HG03565 (cell line): Measurements from ENCODE around the gene UBE2J2.
A peak's percentile ranks its signal among the peaks of the same experiment; 100 is the strongest.
"Not testable (repeated sequence)": the region's sequence is repeated elsewhere in the genome, so short reads cannot be mapped to it uniquely, and the experiment has no call there.

Experiments used
- ATAC-seq: cut with Tn5 transposase; IDR thresholded peaks from one replicate; pipeline ENCODE4 v1.9.1; 2021; ENCODE audit warnings: mild to moderate bottlenecking, moderate library complexity; ENCODE audit not compliant: unreplicated experiment

The UBE2J2 gene

DNA sequence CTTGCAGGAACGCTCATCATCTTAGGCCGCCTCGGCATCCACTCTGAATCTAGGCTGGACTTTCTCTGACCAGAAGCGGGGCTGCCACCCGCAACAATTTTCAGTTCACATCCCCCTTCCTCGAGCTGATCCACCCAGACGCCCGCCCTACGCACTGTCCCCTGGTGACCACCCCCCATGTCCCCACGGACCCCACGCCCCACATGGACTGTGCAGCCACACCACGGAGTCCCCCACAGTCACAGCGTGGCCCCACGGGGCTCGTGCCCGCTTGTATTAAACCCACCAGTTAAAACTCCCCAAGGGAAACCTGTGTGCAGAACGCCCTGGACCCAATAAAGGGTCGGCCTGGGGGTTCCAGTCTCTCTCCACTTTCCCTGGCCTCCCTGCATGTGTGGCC lies 14.1 kb downstream of the UBE2J2 start:
- ATAC-seq = no peak

- no peak for ATAC-seq
Observed at GRCh38 chr1:1259119-1259488, 14.6 kb downstream of the UBE2J2 start.

- ATAC-seq = no peak
Observed at GRCh38 chr1:1256956-1257871, 16.4 kb downstream of the UBE2J2 start.

DNA sequence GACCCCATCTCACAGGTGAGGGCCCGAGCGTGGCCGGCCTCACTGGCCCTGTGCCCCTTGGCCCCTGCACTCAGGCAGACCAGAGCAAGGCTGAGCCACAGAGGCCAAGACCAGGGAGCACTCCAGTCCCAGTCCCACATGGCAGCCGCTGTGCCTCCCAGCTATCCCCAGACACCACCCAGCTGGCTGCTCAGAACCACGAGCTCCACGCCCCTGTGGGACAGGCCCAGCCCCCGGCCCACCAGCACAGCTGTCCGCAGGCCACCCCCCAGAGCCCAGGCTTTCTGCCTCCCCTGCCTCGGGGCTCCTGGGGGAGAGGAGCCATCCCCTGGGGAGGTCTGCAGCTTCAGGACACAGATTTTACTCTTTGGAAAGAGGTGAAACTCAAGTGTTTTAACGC lies 18.0 kb downstream of the UBE2J2 start:
- ATAC-seq = no peak

GRCh38 chr1:1255078-1255477 lies 18.6 kb downstream of the UBE2J2 start:
- ATAC-seq = no peak

DNA sequence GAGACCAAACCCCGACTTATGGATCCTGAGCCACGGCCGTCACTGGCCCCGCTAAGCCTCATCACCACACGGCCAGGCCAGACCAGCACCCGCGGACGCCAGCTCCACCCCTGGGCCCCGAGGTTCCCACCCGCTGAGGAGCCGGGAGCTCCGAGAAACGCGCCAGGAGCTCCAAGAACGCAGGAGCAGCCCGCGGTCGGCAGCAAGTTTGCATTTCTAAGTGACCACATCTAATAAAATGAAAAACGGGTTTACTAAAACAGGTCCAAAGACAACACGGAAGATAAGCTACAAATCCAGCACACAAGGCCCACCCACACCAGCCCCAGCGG lies 19.0 kb downstream of the UBE2J2 start:
- no peak for ATAC-seq

DNA sequence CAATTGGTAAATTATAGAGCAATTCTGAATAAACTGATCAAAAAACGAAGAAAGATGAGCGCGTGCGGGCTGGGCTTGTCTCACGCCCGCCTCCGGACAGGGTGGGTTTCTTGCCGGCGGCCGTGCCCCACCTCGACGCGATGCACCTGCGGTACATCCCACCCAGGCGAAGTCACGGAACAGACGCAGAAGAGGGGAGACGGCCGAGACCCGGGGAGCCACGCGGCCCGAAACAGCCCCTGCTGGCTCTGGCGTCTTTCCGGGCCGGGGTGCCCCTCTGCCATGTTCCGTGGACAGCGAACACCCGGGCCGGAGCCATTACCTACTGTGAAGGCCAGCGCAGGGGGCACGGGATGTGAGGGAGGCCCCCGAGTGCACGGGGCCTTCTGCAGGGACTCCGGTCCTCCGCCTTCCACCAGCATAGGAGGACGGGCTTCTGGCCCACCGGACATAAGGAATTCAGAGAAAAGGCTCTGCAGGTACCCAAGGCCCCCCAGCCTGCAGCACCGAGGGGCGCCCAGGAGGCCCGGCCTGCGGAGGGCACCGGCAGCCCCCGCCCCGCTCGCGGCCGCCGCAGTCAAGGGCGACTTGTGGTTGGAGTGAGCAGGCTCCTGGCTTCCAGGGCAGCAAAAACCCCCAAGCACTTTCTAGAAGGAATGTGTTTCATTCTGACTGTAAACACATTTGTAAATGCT lies 19.5 kb downstream of the UBE2J2 start:
- ATAC-seq = no peak

- no peak for ATAC-seq
Observed at GRCh38 chr1:1253314-1253713, 20.3 kb downstream of the UBE2J2 start.

GRCh38 chr1:1250786-1251284 lies 22.8 kb downstream of the UBE2J2 start:
- ATAC-seq = peak; percentile 62

DNA sequence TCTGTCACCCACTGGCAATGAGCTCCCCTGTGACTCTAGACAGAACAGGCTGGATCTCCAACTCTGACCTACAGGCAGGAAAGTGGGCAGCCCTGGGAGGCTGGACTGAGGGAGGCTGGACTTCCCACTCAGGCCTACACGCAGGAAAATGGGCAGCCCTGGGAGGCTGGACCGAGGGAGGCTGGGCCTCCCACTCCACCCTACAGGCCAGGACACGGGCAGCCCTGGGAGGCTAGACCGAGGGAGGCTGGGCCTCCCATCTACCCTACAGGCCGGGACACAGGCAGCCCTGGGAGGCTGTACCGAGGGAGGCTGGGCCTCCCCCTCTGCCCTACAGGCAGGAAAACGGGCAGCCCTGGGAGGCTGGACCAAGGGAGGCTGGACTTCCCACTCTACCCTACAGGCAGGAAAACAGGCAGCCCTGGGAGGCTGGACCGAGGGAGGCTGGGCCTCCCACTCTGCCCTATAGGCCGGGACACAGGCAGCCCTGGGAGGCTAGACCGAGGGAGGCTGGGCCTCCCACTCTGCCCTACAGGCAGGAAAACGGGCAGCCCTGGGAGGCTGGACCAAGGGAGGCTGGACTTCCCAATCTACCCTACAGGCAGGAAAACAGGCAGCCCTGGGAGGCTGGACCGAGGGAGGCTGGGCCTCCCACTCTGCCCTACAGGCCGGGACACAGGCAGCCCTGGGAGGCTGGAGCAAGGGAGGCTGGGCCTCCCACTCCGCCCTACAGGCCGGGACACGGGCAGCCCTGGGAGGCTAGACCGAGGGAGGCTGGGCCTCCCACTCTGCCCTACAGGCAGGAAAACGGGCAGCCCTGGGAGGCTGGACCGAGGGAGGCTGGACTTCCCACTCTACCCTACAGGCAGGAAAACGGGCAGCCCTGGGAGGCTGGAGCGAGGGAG lies 25.4 kb downstream of the UBE2J2 start:
- ATAC-seq = not testable (repeated sequence)

DNA sequence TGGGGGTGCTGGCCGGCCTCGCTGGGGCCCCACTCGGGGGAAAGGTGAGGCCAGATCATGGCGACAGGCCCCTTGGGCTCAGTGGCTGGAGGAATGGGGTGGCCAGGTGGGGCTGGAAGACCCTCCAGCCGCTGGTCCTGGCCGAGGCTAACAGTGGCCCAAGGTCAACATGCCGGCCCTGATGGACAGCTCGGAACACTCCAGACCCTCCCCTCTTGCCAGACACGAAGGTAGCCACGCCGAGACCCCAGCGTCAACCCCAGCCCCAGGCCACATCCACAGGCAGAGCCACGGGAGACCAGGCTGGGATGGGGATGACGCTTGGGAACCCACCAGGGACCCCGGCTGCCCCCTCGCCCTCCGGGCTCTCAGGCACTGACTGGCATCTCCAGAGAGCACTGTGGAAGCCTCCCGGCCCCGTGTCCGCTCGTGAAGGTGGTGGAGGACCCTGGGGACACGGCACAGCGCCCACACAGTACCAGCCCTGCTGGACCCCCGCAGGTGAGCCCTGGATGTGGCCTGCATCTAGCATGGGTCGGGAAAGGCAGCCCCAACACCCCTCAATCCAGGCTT lies 26.2 kb downstream of the UBE2J2 start:
- no peak for ATAC-seq

- ATAC-seq = no peak
Observed at GRCh38 chr1:1246577-1247340, 26.9 kb downstream of the UBE2J2 start, which contains the start of gene C1QTNF12. Gene C1QTNF12 (minus strand): TSS chr1:1246722. CDS start chr1:1246690, 32 bp downstream.

GRCh38 chr1:1245817-1246576 lies 27.7 kb downstream of the UBE2J2 start:
- no peak for ATAC-seq

- ATAC-seq = no peak
Observed at GRCh38 chr1:1245178-1245816, 28.4 kb downstream of the UBE2J2 start.

- no peak for ATAC-seq
Observed at GRCh38 chr1:1244192-1244811, 29.4 kb downstream of the UBE2J2 start.

DNA sequence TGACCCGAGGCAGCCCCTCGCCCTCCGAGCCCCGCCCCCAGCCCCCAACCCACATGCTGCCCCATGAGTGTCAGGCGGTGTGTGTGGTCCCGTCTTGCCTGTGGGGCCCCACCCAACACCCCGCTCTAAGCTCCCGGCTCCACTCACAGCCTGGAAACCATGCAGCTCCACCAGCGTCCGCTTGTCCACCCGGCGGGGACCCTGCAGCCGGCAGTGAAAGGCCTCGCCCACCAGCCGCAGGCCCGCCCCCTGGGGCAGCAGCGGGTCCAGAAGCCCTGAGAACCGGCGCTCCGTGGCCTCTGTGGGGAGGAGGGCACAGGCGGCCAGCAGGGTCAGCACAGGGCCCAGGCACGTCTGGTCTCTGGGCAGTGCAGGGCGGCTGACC lies 29.9 kb downstream of the UBE2J2 start:
- no peak for ATAC-seq

GRCh38 chr1:1243266-1243660 lies 30.4 kb downstream of the UBE2J2 start:
- no peak for ATAC-seq
